Calu3 (cell line): ENCODE data around the gene TNFRSF9. TPM values are rescaled to one million over a fixed set of nuclear protein-coding genes. Genes with fewer than 3 reads are reported as not detected.

ENCODE experiments used
- BruUV-seq: library from RNA; stranded (reverse); fragments of 400-500 nt; replicated peaks from 2 replicates; lab custom pipeline; 2021; lab: Mats Ljungman, UMichigan
- CTCF ChIA-PET: fragments of 300-600 bp; sonication (Branson Sonifier 250); formaldehyde crosslinking; loops from one replicate; lab custom pipeline; 2022; ENCODE audit warnings: antibody characterized with exemption; lab: Charles Lee
- DNase-seq: peaks from one replicate; pipeline ENCODE4 v3.0.0; 2022
- H3K27ac Mint-ChIP-seq: one replicate; pipeline ENCODE4 v1.8.0; 2022; ENCODE audit warnings: mixed read lengths; ENCODE audit not compliant: unreplicated experiment
- H3K27me3 Mint-ChIP-seq: one replicate; pipeline ENCODE4 v1.8.0; 2022; ENCODE audit warnings: mixed read lengths; ENCODE audit not compliant: unreplicated experiment
- H3K36me3 Mint-ChIP-seq: one replicate; pipeline ENCODE4 v1.8.0; 2022; ENCODE audit warnings: mild to moderate bottlenecking, moderate library complexity, mixed read lengths; ENCODE audit not compliant: insufficient read depth, unreplicated experiment
- H3K4me1 Mint-ChIP-seq: one replicate; pipeline ENCODE4 v1.8.0; 2022; ENCODE audit warnings: mild to moderate bottlenecking, low read depth, mixed read lengths; ENCODE audit not compliant: unreplicated experiment
- H3K4me3 Mint-ChIP-seq: one replicate; pipeline ENCODE4 v1.8.0; 2022; ENCODE audit warnings: mild to moderate bottlenecking, low read depth, moderate library complexity, mixed read lengths; ENCODE audit not compliant: unreplicated experiment
- H3K9me3 Mint-ChIP-seq: one replicate; pipeline ENCODE4 v1.8.0; 2022; ENCODE audit warnings: low read depth, mixed read lengths; ENCODE audit not compliant: unreplicated experiment
- intact Hi-C: fragments of 100-400 bp; cut with micrococcal nuclease; formaldehyde crosslinking; loops from one replicate; pipeline ENCODE4 v1.10.0; 2022; ENCODE audit not compliant: unreplicated experiment
- total RNA-seq: library from RNA; stranded (reverse); gene quantifications from 2 replicates; pipeline ENCODE4 v1.2.3, GENCODE V29; 2022
- TF ChIP-seq, protein P1 (sequence below): fragments of 200-600 bp; IDR thresholded peaks from one replicate; pipeline ENCODE4 v1.8.0; 2022; ENCODE audit warnings: antibody characterized with exemption; ENCODE audit not compliant: unreplicated experiment

Gene TNFRSF9
- total RNA-seq, 1 experiment from 2014 or later = 0.42 TPM

DNA sequence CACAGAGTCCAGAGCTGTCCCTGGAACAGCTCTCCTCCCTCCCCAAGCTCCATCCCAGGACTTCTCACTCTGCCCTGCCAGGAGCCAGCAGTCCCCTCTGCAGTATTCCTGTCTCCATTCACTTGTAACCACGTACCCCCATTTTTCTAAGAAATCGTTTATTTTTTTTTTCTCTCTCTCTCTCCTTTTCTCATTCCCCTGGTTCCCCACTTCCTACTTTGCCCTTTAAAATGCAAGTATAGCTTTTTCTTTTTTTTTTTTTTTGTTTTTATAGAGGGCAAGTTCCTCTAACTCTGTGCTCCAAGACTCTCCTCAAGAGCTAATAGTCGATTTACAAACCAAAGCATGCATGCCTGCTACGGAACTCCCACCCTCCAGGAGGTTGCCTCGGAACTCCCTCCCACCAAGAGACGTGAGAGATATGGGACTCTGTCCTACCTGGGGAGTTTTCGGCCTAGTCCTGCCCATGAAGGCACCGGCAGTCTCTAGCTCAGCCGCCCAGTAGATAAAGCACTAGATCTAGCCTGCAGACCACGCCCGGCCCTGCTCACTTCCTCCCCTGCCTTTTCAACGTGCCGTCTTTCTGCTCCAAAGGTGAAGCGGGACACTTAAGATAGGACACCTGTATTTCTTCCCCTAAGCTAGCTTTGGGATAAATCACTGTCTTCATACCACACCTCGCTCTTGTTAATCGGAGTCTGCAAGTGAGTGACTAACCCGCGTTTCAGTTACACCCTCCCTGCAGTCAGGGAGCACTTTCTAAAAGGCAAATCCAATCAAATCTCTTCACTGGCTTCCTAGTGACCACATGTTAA is 27.7 kb downstream of the TNFRSF9 start:
- CTCF ChIA-PET = interaction anchor here (0.7 kb wide), 2 partner anchors 22 to 900 kb away, joined by 3 read pairs; no protein-coding TSS in a partner anchor
- H3K9me3 Mint-ChIP-seq = no peaks in the 10 kb centered on the region
- peaks cover 12% of the 10 kb centered on the region for H3K4me1 Mint-ChIP-seq
- TF ChIP-seq, protein P1, sequence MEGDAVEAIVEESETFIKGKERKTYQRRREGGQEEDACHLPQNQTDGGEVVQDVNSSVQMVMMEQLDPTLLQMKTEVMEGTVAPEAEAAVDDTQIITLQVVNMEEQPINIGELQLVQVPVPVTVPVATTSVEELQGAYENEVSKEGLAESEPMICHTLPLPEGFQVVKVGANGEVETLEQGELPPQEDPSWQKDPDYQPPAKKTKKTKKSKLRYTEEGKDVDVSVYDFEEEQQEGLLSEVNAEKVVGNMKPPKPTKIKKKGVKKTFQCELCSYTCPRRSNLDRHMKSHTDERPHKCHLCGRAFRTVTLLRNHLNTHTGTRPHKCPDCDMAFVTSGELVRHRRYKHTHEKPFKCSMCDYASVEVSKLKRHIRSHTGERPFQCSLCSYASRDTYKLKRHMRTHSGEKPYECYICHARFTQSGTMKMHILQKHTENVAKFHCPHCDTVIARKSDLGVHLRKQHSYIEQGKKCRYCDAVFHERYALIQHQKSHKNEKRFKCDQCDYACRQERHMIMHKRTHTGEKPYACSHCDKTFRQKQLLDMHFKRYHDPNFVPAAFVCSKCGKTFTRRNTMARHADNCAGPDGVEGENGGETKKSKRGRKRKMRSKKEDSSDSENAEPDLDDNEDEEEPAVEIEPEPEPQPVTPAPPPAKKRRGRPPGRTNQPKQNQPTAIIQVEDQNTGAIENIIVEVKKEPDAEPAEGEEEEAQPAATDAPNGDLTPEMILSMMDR = no peak
- DNase-seq = no peak
- H3K27ac Mint-ChIP-seq = no peak overlapping the region
- H3K27me3 Mint-ChIP-seq = peaks cover 13% of the 10 kb centered on the region
- intact Hi-C loops = no loop called here
- no TSS peak for BruUV-seq
- H3K36me3 Mint-ChIP-seq = no peaks in the 10 kb centered on the region
- no peak overlapping the region for H3K4me3 Mint-ChIP-seq

DNA sequence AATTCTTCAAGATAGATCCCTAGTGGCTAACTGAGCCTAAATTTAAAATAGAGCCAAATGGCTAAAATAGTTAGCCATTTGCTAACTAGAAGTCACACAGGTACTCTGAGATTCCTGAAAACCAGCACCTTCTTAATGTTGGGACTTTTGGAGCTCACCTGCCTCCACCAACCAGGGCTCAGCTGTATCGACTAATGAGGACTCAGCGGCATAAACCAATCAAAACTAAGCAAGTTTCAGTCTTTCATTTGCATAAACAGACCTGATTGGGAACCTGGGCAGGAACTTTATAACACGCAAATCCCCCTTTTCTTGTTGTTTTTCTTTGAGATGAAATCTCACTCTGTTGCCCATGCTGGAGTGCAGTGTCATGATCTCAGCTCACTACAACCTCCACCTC is 28.5 kb downstream of the TNFRSF9 start:
- H3K27ac Mint-ChIP-seq = no peak overlapping the region
- H3K4me3 Mint-ChIP-seq = no peak overlapping the region
- no TSS peak for BruUV-seq
- intact Hi-C loops = no loop called here
- TF ChIP-seq, protein P1 = no peak
- peaks cover 8% of the 10 kb centered on the region for H3K27me3 Mint-ChIP-seq
- no peaks in the 10 kb centered on the region for H3K36me3 Mint-ChIP-seq
- CTCF ChIA-PET = interaction anchor here (0.7 kb wide), 1 partner anchor 23 kb away, joined by 3 read pairs; no protein-coding TSS in a partner anchor
- H3K4me1 Mint-ChIP-seq = peaks cover 12% of the 10 kb centered on the region
- H3K9me3 Mint-ChIP-seq = no peaks in the 10 kb centered on the region
- no peak for DNase-seq

DNA sequence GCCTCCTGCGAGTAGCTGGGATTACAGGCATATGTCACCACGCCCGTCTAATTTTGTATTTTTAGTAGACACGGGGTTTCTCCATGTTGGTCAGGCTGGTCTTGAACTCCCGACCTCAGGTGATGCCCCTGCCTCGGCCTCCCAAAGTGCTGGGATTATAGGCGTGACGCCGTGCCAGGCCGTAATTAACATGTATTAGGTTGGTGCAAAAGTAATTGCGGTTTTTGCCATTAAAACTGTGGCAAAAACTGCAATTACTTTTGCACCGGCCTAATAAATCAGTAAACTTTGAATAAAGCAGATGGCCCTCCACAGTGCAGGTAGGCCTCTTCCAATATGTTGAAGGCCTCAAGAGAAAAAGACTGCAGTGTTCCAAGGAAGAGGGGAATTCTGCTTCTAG is 35.4 kb downstream of the TNFRSF9 start:
- Mint-ChIP-seq H3K36me3 (no peaks in the 10 kb centered on the region), H3K27me3 (peaks cover 12% of the 10 kb centered on the region), H3K4me1 (no peaks in the 10 kb centered on the region), H3K9me3 (no peaks in the 10 kb centered on the region), H3K27ac (no peak overlapping the region), H3K4me3 (no peak overlapping the region)
- intact Hi-C loops = no loop called here
- DNase-seq = no peak
- no TSS peak for BruUV-seq
- TF ChIP-seq, protein P1 = no peak
- CTCF ChIA-PET = no interaction called here

DNA sequence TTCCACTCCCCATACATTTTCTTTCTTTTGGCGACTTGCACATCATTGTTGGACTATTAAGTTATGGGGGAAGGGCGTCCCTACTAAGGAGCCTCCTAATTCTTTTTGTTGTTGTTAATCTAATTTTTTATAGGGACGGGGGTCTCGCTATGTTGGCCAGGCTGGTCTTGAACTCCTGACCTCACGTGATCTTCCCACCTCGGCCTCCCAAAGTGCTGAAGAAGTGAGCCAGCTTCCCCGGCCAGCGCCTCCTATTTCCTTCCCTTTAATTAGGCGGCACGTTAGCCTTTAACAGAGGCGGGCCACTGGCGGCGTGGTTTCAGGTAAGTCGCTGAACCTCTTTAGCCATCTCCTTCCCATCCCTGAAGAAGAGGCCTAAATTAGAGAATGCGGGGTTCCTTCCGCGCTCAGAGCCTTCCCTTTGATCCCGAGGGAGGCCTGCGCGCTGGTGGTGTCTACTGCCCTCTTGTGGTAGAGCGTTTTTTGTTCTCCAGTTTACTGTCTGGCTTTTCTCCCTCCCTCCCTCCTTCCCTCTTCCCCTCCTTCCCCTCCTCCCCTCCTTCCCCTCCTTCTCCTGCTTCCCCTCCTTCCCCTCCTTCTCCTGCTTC is 38.1 kb downstream of the TNFRSF9 start:
- Mint-ChIP-seq H3K36me3 (no peaks in the 10 kb centered on the region), H3K4me1 (no peaks in the 10 kb centered on the region), H3K27me3 (peaks cover 12% of the 10 kb centered on the region), H3K9me3 (no peaks in the 10 kb centered on the region), H3K27ac (no peak overlapping the region), H3K4me3 (no peak overlapping the region)
- TF ChIP-seq, protein P1 = peak; percentile 52
- no TSS peak for BruUV-seq
- intact Hi-C loops = loop anchor here (1.0 to 2.0 kb wide), 2 partner anchors 94 to 234 kb away; no protein-coding TSS in a partner anchor
- peak; percentile 69 for DNase-seq
- CTCF ChIA-PET = interaction anchor here (0.8 kb wide), 1 partner anchor 94 kb away, joined by 5 read pairs; no protein-coding TSS in a partner anchor
